ENCODE data around the gene IGF2BP2. TPM values are rescaled to one million over a fixed set of nuclear protein-coding genes. Genes with fewer than 3 reads are reported as not detected.
"Not testable (repeated sequence)": the region's sequence is repeated elsewhere in the genome, so short reads cannot be mapped to it uniquely, and the experiment has no call there.

Gene IGF2BP2
- total RNA-seq, 1 experiment from 2014 or later: 97.8 TPM

DNA sequence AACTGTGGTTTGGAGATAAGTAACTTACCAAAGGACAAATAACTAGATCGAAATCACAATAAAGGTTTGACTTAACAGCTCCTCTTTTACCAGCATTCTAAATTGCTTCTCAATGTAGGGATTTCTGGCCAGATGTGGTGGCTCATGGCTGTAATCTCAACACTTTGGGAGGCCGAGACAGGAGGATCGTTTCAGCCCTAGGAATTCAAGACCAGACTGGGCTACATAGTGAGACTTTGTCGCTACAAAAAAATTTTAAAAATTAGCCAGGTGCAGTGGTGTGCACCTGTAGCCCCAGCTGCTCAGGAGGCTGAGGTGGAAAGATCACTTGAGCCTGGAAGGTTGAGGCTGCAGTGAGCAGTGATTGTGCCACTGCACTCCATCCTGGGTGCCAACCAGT is 17.4 kb upstream of the IGF2BP2 start:
- Histone ChIP-seq H3K4me1 (ENCODE audit: control insufficient read depth, insufficient read depth, low read length) (no peaks in the 10 kb centered on the region; the same call in 1 of the 2 replicates), H3K36me3 (ENCODE audit: control insufficient read depth, insufficient read depth, low read length) (no peaks in the 10 kb centered on the region), H3K27me3 (ENCODE audit: control insufficient read depth, insufficient read depth, low read length) (no peaks in the 10 kb centered on the region), H3K9me3 (ENCODE audit: control insufficient read depth, insufficient read depth, low read depth, low read length) (no peaks in the 10 kb centered on the region), H3K27ac (ENCODE audit: low read length) (no peak overlapping the region), H3K4me3 (ENCODE audit: low read depth in 2 of 2, low read length in 2 of 2) (no peak overlapping the region)
- intact Hi-C loops (cut with micrococcal nuclease; ENCODE audit: unreplicated experiment) (no loop called here), in situ Hi-C loops (cut with HindIII; ENCODE audit: low pct_unique_long_range_greater_than_20kb, low sequenced_read_pairs) (no loop called here)
- TF ChIP-seq, protein P1, sequence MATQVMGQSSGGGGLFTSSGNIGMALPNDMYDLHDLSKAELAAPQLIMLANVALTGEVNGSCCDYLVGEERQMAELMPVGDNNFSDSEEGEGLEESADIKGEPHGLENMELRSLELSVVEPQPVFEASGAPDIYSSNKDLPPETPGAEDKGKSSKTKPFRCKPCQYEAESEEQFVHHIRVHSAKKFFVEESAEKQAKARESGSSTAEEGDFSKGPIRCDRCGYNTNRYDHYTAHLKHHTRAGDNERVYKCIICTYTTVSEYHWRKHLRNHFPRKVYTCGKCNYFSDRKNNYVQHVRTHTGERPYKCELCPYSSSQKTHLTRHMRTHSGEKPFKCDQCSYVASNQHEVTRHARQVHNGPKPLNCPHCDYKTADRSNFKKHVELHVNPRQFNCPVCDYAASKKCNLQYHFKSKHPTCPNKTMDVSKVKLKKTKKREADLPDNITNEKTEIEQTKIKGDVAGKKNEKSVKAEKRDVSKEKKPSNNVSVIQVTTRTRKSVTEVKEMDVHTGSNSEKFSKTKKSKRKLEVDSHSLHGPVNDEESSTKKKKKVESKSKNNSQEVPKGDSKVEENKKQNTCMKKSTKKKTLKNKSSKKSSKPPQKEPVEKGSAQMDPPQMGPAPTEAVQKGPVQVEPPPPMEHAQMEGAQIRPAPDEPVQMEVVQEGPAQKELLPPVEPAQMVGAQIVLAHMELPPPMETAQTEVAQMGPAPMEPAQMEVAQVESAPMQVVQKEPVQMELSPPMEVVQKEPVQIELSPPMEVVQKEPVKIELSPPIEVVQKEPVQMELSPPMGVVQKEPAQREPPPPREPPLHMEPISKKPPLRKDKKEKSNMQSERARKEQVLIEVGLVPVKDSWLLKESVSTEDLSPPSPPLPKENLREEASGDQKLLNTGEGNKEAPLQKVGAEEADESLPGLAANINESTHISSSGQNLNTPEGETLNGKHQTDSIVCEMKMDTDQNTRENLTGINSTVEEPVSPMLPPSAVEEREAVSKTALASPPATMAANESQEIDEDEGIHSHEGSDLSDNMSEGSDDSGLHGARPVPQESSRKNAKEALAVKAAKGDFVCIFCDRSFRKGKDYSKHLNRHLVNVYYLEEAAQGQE (IDR thresholded peaks at IDR 0.05; ENCODE audit: insufficient read depth in 1 of 2, low read depth in 2 of 2, low read length in 1 of 2): no peak
- no peak for TF ChIP-seq TCF7L2 (IDR thresholded peaks at IDR 0.05; ENCODE audit: low read depth, low read length)
- no peak for TF ChIP-seq SIN3A (IDR thresholded peaks at IDR 0.05; ENCODE audit: borderline replicate concordance, insufficient read depth, low read depth, low read length)
- no peak for TF ChIP-seq POLR2AphosphoS5 (IDR thresholded peaks at IDR 0.05; ENCODE audit: low read depth, low read length)
- TF ChIP-seq, protein P2, sequence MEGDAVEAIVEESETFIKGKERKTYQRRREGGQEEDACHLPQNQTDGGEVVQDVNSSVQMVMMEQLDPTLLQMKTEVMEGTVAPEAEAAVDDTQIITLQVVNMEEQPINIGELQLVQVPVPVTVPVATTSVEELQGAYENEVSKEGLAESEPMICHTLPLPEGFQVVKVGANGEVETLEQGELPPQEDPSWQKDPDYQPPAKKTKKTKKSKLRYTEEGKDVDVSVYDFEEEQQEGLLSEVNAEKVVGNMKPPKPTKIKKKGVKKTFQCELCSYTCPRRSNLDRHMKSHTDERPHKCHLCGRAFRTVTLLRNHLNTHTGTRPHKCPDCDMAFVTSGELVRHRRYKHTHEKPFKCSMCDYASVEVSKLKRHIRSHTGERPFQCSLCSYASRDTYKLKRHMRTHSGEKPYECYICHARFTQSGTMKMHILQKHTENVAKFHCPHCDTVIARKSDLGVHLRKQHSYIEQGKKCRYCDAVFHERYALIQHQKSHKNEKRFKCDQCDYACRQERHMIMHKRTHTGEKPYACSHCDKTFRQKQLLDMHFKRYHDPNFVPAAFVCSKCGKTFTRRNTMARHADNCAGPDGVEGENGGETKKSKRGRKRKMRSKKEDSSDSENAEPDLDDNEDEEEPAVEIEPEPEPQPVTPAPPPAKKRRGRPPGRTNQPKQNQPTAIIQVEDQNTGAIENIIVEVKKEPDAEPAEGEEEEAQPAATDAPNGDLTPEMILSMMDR (IDR thresholded peaks at IDR 0.05): no peak
- ChIA-PET CTCF (interaction anchor here (0.8 to 0.9 kb wide), 2 partner anchors 18 to 165 kb away, joined by 5 to 7 read pairs; no protein-coding TSS in a partner anchor), POLR2A (no interaction called here)
- DNase-seq (ENCODE audit: low read depth, low spot score) (no peak), ATAC-seq (no peak)
- BruUV-seq (replicated peaks): no TSS peak

DNA sequence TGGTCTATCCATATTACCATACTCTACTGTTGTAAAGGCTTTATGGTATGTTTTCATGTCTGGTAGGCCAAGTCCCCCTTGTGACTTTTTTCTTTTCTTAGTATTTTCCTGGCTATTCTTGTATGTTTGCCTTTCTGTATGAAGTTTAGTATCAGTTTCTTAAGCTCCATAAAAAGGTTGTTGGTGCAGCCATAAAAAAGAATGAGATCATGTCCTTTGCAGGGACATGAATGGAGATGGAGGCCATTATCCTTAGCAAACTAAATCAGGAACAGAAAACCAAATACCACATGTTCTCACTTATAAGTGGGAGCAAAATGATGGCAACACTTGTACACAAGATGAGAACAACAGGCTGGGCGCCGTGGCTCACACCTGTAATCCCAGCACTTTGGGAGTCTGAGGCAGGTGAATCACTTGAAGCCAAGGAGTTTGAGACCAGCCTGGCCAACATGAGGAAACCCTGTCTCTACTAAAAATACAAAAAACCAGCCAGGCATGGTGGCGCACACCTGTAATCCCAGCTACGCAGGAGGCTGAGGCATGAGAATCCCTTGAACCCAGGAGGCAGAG is 13.7 kb upstream of the IGF2BP2 start:
- ATAC-seq; H3K4me3 ChIP-seq (ENCODE audit: low read depth in 2 of 2, low read length in 2 of 2); BruUV-seq (replicated peaks); H3K36me3 ChIP-seq (ENCODE audit: control insufficient read depth, insufficient read depth, low read length); H3K27ac ChIP-seq (ENCODE audit: low read length); DNase-seq (ENCODE audit: low read depth, low spot score); in situ Hi-C loops (cut with HindIII; ENCODE audit: low pct_unique_long_range_greater_than_20kb, low sequenced_read_pairs); H3K27me3 ChIP-seq (ENCODE audit: control insufficient read depth, insufficient read depth, low read length); H3K4me1 ChIP-seq (ENCODE audit: control insufficient read depth, insufficient read depth, low read length); POLR2A ChIA-PET; CTCF ChIA-PET; H3K9me3 ChIP-seq (ENCODE audit: control insufficient read depth, insufficient read depth, low read depth, low read length): not testable (repeated sequence)
- intact Hi-C loops (cut with micrococcal nuclease; ENCODE audit: unreplicated experiment): loop anchor here (5.0 kb wide), 1 partner anchor 69 kb away; no protein-coding TSS in a partner anchor

DNA sequence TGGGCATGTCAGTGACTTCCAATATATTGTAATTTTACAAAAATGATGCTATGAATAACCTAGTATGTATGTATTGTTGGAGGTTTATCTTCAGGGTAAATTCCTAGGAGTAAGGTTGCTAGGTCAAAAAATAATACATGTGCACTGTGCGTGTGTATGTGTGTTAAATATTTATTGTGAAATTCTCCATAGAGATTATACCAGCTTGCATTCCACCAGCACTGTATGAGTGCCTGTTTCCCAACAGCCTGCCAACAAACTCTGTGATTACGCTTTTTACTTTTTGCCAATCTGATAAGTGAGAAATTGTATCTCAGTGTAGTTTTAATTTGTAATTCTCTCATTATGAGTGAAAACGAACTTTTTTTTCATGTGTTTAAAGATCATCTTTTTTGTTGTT is 12.6 kb upstream of the IGF2BP2 start:
- no peaks in the 10 kb centered on the region for H3K36me3 ChIP-seq (ENCODE audit: control insufficient read depth, insufficient read depth, low read length)
- no peak for TF ChIP-seq SIN3A (IDR thresholded peaks at IDR 0.05; ENCODE audit: borderline replicate concordance, insufficient read depth, low read depth, low read length)
- TF ChIP-seq POLR2AphosphoS5 (IDR thresholded peaks at IDR 0.05; ENCODE audit: low read depth, low read length): no peak
- TF ChIP-seq, protein P2 (IDR thresholded peaks at IDR 0.05): no peak
- TF ChIP-seq, protein P1 (IDR thresholded peaks at IDR 0.05; ENCODE audit: insufficient read depth in 1 of 2, low read depth in 2 of 2, low read length in 1 of 2): no peak
- TF ChIP-seq TCF7L2 (IDR thresholded peaks at IDR 0.05; ENCODE audit: low read depth, low read length): no peak
- H3K27ac ChIP-seq (ENCODE audit: low read length): no peak overlapping the region
- ChIA-PET CTCF (interaction anchor here (0.7 kb wide), 1 partner anchor 16 kb away, joined by 5 read pairs; no protein-coding TSS in a partner anchor), POLR2A (interaction anchor here (0.5 kb wide), 2 partner anchors 45 to 94 kb away, joined by 8 to 12 read pairs; no protein-coding TSS in a partner anchor)
- no peak for DNase-seq (ENCODE audit: low read depth, low spot score)
- H3K4me3 ChIP-seq (ENCODE audit: low read depth in 2 of 2, low read length in 2 of 2): no peak overlapping the region; a peak in 1 of 4 replicates
- H3K9me3 ChIP-seq (ENCODE audit: control insufficient read depth, insufficient read depth, low read depth, low read length): no peaks in the 10 kb centered on the region
- no peaks in the 10 kb centered on the region for H3K27me3 ChIP-seq (ENCODE audit: control insufficient read depth, insufficient read depth, low read length)
- no TSS peak for BruUV-seq (replicated peaks)
- intact Hi-C loops (cut with micrococcal nuclease; ENCODE audit: unreplicated experiment): loop anchor here (5.0 kb wide), 1 partner anchor 70 kb away; no protein-coding TSS in a partner anchor
- ATAC-seq: peak; percentile 62
- no peaks in the 10 kb centered on the region; the same call in 1 of the 2 replicates for H3K4me1 ChIP-seq (ENCODE audit: control insufficient read depth, insufficient read depth, low read length)
- in situ Hi-C loops (cut with HindIII; ENCODE audit: low pct_unique_long_range_greater_than_20kb, low sequenced_read_pairs): no loop called here
